ENCODE measurements around the gene PTPRZ1.

GRCh38 chr7:121831801-121832200 lies 41.2 kb upstream of the PTPRZ1 start:
- TF ChIP-seq POLR2A (IDR thresholded peaks at IDR 0.05; ENCODE audit: low read length) (no peak), GATA1 (IDR thresholded peaks at IDR 0.05; ENCODE audit: low read depth, low read length) (no peak)

Measured in erythroblast (primary cell).